RKO (cell line): ENCODE data around the gene ALX4.

ENCODE experiments used
- DNase-seq: peaks from one replicate; pipeline ENCODE4 v3.0.0-alpha.2; 2016; ENCODE audit warnings: low spot score

ALX4 gene

DNA sequence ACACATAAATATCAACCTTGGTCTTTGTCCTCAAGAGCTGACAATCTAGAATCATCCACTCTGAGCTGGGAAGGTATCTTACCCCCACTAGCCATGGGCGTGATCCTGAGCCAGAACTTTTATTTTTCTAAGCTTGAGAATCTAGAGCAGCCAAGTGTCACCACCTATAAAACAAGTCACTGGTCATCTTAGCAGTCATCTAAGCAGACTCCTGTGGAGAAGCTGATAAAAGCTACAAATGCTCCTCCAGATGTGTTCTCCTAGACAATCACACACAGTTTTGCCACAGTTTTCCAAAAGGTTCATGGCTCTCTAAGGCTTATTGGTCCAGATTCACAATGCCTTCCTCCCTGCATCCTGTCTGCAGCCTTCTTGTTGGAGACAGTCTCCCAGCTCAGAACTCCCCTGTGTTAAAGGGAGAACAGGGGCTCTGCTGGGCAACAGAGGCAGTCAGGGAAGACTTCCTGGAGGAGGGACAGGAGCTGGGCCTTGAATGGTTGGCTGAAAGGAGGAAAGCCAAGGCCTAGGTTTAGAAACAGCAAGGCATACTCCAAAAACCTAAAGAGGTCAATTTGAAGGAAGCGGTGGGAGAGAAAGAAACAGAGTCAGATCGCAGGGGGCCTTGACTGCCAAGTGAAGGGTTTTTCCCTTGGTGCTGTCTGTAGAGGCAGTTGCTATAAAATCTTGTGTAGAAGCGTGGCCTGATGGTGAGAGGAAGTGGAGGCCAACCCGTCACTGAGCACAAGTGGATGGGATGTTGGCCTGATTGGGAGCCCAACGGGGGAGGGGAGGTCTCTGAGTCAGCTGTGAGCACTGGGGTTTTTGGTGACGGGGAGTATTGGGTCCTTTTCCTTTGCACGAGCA lies 42.0 kb downstream of the ALX4 start:
- no peak for DNase-seq

DNA sequence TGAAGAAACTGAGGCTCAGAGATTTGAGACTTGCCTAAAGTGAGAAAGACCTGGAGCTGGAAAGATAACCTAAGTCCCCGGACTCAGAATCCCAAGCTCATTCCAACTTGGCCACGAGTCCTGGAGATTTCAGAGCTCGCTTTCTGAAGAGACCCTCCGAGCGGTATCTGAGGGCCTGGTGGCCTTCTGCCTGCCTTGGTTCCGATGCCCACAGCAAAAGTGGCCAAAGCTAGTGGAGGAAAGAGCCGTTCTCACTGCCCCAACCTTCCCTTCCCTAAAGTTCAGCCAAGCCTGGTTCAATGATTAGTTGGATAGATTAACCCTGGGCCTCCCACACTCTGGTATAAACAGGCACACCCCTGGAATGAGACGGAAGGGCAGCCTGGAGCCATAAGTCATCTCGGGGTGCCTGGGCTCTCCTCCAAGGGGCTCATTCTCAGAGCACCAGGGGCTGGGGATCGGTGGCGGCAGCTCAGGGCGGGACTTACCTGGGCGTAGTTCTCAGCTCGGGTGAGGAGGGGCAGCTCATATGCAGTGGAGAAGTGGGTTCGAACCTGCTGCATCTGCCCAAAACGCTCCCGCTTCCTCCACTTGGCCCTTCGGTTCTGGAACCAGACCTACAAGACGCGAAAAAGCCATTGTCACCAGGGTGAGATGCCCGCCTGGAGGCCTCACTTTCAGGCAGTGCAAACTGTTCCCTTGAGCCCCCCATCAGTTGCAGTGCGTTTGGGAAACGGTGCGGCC lies 42.8 kb downstream of the ALX4 start:
- no peak for DNase-seq

GRCh38 chr11:44266056-44266780 lies 43.7 kb downstream of the ALX4 start:
- DNase-seq = no peak

- no peak for DNase-seq
Observed at GRCh38 chr11:44264761-44265160, 45.2 kb downstream of the ALX4 start.

DNA sequence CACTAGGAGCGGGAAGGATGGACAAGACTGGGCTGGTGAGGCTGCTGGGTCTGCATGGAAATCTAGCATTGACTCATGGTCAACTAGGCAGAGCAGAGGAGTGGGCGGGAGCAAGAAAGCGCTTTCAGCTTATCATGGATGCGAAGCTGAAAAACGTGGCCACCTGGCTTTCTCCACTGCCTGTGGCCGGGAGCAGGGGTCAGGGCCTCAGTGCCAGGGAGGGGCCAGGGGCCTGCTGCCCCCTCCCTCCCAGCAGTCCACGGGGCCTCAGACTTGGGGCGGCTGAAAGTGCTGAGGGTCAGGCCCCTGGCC lies 45.5 kb downstream of the ALX4 start:
- no peak for DNase-seq

DNA sequence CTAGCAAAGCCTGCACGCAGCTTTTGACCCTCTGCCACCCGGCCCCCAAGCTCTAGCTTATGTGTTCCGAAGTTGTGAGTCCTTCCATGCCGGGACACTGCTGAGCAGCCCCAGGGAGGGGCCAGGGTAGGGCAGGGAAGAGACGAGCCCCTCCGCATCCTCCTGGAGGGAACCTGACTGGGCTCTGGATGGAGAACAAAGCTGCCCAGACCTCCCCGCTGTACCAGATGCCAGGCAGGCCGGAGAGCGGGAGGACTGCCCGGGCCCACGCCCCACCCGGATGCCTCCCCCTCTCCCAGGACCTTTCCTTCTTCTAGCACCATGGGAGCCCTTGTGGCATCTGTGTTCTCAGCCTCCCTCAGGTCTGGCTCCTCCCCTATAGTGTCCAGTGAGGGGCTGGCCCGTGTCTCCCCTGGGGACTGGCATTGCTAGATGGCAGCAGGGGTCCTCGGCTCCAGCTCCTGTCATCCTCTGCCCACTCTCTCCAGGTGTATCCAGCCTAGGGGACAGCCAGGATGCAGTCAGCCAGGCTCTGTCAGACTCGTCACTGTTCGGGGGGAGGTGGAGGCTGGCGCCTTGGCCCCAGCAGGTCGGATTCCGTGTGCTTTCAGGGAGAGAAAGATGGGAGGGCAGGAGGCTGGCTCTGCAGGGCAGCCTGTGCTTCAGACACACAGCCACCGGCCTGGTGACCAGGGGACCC lies 46.1 kb downstream of the ALX4 start:
- no peak for DNase-seq

DNA sequence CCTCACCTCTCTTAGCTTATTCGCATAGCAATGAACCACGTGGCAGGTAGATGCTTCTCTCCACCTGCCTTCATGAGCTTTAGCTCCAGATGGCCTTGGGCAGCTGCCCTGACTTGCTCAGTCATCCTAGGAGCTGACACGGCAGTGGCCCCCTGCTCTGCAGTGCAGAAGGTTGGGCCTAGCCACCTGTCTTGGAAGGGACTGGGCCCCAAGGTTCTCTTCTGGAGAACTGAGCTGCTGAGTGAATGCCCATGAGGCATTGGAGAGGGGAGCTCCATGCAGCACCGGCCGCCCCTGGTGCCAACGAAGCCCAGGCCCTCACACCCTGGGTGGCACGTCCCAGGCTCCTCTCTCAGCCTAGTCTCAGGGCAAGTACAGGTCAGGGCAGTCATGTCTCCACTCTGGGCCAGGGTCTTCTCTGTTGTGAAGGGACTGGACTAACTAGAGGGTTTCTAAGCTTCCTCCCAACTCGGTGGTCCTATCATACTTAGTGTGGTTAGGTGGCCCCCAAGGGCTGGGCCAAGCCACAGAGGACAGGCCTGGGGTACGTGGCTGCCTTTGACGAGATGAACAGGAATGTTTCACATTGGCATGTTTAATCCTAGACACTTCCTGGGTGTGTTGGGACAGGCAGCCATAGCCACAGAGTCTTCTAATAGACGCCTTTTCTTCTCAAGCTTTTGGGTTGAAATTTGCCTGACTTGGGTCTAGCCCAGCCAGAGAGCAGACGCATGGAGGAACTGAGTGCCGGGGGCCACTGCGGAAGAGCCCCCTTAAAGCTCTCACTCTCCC lies 47.9 kb downstream of the ALX4 start:
- DNase-seq = no peak

DNA sequence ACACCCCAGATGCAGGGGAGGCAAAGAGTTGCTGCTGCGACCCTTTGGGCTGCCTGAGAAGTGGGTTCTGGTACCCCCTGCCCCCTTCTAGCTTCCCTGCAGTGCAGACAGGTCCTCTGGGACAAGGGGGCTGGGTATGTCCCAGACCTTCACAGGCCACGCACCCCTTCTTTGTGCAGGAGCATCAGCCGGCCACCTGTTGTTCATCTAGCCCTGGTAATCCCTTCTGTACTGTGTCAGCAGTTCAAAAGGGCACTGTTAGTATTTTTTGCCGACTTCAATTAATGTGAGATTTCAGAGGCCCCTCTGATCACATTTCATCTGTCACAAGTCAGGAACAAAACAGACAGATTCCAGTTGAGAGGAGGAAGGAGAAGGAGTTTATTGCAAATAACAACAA lies 49.9 kb downstream of the ALX4 start:
- no peak for DNase-seq

DNA sequence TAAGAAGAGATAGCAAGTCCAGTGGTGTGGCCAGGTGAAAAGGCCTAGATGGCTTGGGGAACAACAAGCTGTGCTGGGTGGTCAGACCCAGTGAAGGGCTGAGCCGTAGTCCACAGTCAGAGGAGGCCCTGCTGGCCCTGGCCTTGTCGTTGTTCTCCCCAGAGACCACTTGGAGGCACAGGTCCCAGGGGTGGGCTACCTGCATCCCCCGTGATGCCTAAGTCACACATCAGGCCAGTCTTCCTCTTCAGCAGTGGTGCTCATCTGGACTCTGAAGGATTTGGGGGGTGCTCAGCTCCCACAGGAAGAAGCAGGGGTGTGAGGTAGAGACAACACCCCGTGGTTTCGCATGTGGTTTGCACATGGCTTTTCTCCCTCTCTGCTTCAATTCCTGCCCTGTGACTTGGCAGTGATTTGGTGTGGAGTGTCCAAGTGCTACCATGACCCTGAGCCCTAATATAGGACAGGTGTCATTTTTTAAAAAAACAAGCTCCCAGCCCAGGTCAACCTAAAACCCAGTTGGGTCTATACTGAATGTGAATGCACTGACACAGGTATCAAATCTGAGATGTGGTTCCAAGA lies 51.0 kb downstream of the ALX4 start:
- DNase-seq = no peak

DNA sequence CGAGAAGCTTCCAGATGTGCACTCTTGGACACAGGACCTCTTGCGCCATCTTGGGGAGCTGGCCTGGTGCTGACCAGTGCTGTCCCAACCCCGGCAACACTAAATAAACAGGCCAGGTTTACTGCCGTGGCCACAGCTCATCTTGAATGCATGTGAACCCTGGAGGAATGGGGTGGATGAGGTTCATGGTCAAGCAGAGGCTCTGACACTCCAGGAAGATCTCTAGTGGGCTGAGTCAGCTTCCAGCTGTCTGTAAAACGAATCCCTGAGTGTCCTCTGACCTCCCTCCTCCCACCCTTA lies 51.8 kb downstream of the ALX4 start:
- no peak for DNase-seq

GRCh38 chr11:44257338-44258189 lies 52.4 kb downstream of the ALX4 start:
- no peak for DNase-seq

DNA sequence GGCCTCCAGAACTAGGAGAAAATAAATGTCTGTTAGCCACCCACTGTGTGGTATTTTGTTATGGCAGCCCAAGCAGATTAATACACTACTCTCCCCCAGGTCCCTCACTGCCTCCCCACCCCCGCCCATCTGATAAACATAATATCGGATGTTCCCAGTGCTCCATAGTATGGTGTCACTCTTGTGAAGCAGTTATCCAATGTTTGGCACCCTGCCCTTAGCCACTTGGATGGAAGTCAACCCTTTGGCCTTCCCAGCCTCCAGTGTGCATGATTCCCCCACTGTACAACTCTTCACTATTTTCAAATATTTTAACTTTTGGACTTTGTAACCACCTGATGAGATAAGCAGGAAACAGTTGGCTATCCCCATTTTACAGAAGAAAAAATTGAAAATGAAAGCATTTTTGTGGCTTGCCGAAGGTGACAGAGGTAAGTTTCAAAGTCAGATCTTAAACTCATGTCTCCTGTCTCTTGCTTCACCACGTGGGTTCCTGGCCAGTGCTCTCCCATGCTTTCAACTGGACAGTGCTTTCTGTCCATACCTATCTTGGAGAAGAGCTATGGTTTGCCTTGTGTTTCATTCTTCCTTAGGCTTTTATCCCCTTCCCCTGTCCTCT lies 53.2 kb downstream of the ALX4 start:
- no peak for DNase-seq

- no peak for DNase-seq
Observed at GRCh38 chr11:44255406-44256071, 54.4 kb downstream of the ALX4 start.

DNA sequence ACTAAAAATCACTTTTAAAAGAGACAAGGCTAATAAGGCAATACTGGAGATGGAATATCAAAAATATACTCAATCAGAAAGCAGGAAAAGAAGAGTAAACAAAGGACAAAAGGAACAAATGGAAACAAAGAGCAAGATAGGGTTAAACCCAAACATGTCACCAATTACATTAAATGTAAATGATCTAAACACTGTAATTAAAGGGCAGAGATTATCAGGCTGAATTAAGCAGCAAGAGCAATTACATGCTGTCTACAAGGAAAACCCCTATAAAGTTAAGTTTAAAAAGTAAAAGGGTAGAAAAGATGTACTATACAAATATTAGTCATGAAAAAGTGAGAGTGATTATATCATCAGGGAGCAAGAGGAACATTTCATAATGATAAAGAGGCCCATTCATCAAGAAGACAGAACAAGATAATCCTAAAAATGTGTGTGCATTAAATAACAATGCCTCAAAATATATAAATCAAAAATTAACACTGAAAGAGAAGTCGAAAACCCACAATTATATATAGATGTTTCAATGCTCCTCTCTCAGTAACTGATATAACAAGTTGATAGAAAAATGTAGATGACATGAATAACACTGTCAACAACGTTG lies 56.8 kb downstream of the ALX4 start:
- no peak for DNase-seq

GRCh38 chr11:44250421-44250820 lies 59.5 kb downstream of the ALX4 start:
- DNase-seq = no peak

GRCh38 chr11:44248109-44248508 lies 61.8 kb downstream of the ALX4 start:
- no peak for DNase-seq

DNA sequence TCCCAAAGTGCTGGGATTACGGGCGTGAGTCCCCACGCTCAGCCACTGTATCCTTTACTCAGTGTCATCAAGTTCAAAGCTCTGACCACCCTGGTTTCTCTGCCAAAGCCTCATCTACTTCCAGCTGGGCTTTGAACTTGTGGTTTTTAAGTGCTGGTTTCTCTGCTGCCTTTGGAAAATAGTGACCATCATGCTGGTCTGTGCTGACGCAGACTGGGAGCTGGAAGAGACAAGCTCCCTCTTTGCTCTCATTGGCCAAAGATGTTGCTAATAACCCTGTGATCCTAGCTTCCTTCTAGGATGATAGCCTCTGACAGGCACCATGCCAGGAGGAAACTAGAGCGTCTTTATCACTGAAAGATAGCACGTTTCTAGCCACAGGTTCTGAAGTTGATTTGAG lies 62.4 kb downstream of the ALX4 start:
- DNase-seq = no peak

GRCh38 chr11:44246726-44247125 lies 63.2 kb downstream of the ALX4 start:
- no peak for DNase-seq
